HG03159 (cell line): ENCODE data around the gene DBN1.

Source experiments
- ATAC-seq: cut with Tn5 transposase; IDR thresholded peaks from one replicate; pipeline ENCODE4 v1.9.1; 2021; ENCODE audit warnings: mild to moderate bottlenecking, moderate library complexity; ENCODE audit not compliant: unreplicated experiment

Gene DBN1

GRCh38 chr5:177410575-177410974 is 62.9 kb downstream of the DBN1 start:
- ATAC-seq = no peak

DNA sequence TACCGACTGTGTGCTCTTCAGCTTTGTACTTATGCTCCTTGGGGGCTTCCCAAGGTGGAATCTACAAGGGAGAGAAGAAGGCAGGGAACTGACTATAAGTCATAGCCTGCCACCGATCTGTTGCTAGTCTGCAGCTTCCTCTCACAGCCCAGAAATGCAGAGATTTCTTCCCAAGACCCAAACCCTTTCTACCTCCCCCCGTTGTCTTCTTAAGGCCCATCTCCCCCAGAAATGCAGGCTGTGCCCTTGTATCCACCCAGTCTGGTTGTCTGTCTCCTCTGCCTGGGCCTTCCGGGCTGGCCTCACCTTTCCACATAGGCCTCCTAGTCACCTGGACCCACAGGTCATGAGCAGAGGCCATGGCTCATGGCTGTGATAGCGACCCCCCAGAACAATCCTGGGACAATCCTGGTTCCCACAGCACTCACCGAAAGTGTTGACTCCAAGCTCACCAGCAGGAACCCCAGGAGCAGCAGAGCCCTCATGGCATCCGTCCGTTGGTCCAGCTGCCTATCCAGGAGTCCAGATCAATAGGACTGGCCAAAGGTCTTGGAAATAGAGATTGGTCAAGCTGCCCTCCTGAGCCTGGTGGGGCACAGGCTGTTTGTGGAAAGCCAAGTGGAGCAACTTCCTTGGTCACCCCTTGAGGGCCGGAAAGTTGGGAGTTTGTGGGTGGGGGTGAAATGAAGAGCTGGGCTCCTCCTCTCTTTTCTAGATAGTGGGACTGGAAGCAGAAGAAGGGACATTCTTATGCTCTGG is 64.2 kb downstream of the DBN1 start, which contains the start of gene F12:
Gene F12 (minus strand): TSS at position 522 of the 759 bp plus-strand sequence. CDS start 37 bp downstream, at position 485.
- no peak for ATAC-seq
